ENCODE results near the gene VCAM1. TPM values are rescaled to one million over a fixed set of nuclear protein-coding genes. Genes with fewer than 3 reads are reported as not detected.

VCAM1 gene
- total and polyA plus RNA-seq, 2 experiments from 2014 or later = not detected

DNA sequence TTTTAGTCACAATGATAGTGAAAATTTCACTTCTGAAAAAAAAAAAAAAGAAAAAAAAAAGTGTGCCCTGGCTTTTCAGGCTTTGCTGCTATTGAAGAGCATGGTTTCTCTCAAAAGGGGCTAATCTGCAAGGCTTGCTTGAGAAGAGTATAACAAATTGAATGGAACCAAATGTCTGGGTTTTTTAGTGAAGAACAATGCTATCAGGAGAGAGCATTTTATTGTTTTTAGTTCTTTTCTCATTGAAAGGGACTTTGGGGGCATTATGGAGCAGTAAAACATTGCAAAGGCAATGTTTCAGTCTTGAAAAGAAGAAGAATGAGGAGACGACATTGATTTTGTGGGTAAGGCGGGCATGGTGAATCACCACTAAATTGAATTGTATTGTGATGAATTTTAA lies 28.2 kb downstream of the VCAM1 start:
- Mint-ChIP-seq H3K4me1 (peaks cover 4% of the 10 kb centered on the region; the same call in 2 of the 3 replicates), H3K4me3 (no peak overlapping the region), H3K9me3 (no peaks in the 10 kb centered on the region), H3K27ac (no peak overlapping the region), H3K36me3 (ENCODE audit: low read depth) (no peaks in the 10 kb centered on the region), H3K27me3 (ENCODE audit: insufficient read depth, low read depth, poor library complexity) (no peaks in the 10 kb centered on the region)
- no peaks in the 10 kb centered on the region for H3K36me3 ChIP-seq (ENCODE audit: insufficient read depth)
- no peak for DNase-seq (ENCODE audit: low spot score)
- H3K4me2 ChIP-seq = no peak overlapping the region
- no peaks in the 10 kb centered on the region for H4K20me1 ChIP-seq (replicated peaks; ENCODE audit: insufficient read depth)
- H3K79me2 ChIP-seq (replicated peaks; ENCODE audit: insufficient read depth) = no peaks in the 10 kb centered on the region
- ATAC-seq = no peak
- H3F3A ChIP-seq (replicated peaks; ENCODE audit: low read depth) = no peaks in the 10 kb centered on the region
- 0 out of 2 replicates have a peak, but pooled peaks cover 7% of the 10 kb centered on the region for H3K4me1 ChIP-seq (ENCODE audit: insufficient read depth)
- H2AFZ ChIP-seq = peak overlapping the region; percentile 64; the same call in 1 of the 2 replicates
- no peaks in the 10 kb centered on the region for H3K9me2 ChIP-seq (ENCODE audit: insufficient read depth)
- H3K27me3 ChIP-seq (ENCODE audit: insufficient read depth) = no peaks in the 10 kb centered on the region
- TF ChIP-seq, protein P1, sequence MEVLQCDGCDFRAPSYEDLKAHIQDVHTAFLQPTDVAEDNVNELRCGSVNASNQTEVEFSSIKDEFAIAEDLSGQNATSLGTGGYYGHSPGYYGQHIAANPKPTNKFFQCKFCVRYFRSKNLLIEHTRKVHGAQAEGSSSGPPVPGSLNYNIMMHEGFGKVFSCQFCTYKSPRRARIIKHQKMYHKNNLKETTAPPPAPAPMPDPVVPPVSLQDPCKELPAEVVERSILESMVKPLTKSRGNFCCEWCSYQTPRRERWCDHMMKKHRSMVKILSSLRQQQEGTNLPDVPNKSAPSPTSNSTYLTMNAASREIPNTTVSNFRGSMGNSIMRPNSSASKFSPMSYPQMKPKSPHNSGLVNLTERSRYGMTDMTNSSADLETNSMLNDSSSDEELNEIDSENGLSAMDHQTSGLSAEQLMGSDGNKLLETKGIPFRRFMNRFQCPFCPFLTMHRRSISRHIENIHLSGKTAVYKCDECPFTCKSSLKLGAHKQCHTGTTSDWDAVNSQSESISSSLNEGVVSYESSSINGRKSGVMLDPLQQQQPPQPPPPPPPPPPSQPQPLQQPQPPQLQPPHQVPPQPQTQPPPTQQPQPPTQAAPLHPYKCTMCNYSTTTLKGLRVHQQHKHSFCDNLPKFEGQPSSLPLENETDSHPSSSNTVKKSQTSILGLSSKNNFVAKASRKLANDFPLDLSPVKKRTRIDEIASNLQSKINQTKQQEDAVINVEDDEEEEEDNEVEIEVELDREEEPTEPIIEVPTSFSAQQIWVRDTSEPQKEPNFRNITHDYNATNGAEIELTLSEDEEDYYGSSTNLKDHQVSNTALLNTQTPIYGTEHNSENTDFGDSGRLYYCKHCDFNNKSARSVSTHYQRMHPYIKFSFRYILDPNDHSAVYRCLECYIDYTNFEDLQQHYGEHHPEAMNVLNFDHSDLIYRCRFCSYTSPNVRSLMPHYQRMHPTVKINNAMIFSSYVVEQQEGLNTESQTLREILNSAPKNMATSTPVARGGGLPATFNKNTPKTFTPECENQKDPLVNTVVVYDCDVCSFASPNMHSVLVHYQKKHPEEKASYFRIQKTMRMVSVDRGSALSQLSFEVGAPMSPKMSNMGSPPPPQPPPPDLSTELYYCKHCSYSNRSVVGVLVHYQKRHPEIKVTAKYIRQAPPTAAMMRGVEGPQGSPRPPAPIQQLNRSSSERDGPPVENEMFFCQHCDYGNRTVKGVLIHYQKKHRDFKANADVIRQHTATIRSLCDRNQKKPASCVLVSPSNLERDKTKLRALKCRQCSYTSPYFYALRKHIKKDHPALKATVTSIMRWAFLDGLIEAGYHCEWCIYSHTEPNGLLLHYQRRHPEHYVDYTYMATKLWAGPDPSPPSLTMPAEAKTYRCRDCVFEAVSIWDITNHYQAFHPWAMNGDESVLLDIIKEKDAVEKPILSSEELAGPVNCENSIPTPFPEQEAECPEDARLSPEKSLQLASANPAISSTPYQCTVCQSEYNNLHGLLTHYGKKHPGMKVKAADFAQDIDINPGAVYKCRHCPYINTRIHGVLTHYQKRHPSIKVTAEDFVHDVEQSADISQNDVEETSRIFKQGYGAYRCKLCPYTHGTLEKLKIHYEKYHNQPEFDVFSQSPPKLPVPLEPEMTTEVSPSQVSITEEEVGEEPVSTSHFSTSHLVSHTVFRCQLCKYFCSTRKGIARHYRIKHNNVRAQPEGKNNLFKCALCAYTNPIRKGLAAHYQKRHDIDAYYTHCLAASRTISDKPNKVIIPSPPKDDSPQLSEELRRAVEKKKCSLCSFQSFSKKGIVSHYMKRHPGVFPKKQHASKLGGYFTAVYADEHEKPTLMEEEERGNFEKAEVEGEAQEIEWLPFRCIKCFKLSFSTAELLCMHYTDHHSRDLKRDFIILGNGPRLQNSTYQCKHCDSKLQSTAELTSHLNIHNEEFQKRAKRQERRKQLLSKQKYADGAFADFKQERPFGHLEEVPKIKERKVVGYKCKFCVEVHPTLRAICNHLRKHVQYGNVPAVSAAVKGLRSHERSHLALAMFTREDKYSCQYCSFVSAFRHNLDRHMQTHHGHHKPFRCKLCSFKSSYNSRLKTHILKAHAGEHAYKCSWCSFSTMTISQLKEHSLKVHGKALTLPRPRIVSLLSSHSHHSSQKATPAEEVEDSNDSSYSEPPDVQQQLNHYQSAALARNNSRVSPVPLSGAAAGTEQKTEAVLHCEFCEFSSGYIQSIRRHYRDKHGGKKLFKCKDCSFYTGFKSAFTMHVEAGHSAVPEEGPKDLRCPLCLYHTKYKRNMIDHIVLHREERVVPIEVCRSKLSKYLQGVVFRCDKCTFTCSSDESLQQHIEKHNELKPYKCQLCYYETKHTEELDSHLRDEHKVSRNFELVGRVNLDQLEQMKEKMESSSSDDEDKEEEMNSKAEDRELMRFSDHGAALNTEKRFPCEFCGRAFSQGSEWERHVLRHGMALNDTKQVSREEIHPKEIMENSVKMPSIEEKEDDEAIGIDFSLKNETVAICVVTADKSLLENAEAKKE (CRISPR knock-in tag; IDR thresholded peaks at IDR 0.05) = no peak
- no peak for TF ChIP-seq NANOG (IDR thresholded peaks at IDR 0.05; ENCODE audit: borderline replicate concordance)
- no peak for TF ChIP-seq POLR2AphosphoS5 (IDR thresholded peaks at IDR 0.05; ENCODE audit: low read depth)
- no peak overlapping the region for H3K4me3 ChIP-seq
- no peak overlapping the region for H3K27ac ChIP-seq (ENCODE audit: low read depth)

DNA sequence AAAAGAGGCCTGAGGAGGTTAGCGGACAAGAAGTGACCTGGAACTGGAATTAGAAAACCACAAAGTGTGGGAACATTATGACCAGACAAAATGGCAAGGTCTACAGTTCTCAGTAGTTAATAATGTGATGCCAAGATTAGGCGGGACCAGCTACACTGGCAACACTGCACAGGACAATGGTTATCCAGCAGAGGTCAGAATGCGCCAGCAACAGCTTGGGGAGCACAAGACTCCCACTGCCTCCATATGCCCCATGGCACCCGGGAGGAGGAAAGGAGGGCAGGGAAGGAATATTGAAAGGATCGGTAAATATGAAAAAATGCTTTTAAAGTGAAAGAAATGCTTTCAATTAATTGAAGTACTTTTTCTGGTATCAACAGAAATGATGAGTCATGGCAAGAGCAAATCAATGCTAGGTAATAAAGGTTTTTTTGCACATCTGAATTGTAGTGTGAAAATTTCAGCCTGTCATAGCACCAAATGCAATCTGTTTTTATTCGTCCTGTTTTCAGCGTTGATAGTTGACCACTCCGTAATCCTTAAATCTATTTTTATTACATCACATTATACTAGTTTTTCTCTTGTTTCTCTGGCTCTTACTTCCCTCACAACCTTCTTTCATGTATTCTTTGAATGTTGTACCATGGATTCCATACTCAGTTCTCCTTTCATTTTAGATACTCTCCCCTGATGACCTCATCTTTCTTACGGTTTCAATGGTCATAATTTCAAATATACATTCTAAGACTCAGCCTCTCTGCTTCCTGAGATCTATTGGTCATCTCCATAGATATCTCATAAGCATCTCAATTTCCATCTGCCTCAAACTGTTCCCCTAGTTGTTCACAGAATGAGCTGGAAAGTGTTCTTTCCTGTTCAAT lies 30.7 kb downstream of the VCAM1 start:
- Mint-ChIP-seq H3K27ac (no peak overlapping the region), H3K36me3 (ENCODE audit: low read depth) (no peaks in the 10 kb centered on the region), H3K9me3 (no peaks in the 10 kb centered on the region), H3K4me1 (peaks cover 4% of the 10 kb centered on the region; the same call in 2 of the 3 replicates), H3K4me3 (no peak overlapping the region), H3K27me3 (ENCODE audit: insufficient read depth, low read depth, poor library complexity) (no peaks in the 10 kb centered on the region)
- DNase-seq (ENCODE audit: low spot score) = peak; percentile 41
- no peaks in the 10 kb centered on the region for H3F3A ChIP-seq (replicated peaks; ENCODE audit: low read depth)
- no peak overlapping the region for H3K4me3 ChIP-seq
- TF ChIP-seq POLR2AphosphoS5 (IDR thresholded peaks at IDR 0.05; ENCODE audit: low read depth) = no peak
- TF ChIP-seq, protein P2, sequence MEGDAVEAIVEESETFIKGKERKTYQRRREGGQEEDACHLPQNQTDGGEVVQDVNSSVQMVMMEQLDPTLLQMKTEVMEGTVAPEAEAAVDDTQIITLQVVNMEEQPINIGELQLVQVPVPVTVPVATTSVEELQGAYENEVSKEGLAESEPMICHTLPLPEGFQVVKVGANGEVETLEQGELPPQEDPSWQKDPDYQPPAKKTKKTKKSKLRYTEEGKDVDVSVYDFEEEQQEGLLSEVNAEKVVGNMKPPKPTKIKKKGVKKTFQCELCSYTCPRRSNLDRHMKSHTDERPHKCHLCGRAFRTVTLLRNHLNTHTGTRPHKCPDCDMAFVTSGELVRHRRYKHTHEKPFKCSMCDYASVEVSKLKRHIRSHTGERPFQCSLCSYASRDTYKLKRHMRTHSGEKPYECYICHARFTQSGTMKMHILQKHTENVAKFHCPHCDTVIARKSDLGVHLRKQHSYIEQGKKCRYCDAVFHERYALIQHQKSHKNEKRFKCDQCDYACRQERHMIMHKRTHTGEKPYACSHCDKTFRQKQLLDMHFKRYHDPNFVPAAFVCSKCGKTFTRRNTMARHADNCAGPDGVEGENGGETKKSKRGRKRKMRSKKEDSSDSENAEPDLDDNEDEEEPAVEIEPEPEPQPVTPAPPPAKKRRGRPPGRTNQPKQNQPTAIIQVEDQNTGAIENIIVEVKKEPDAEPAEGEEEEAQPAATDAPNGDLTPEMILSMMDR (conservative IDR thresholded peaks at IDR 0.05; ENCODE audit: low read depth in 2 of 2) = peak; percentile 51 to 71
- no peaks in the 10 kb centered on the region for H3K9me2 ChIP-seq (ENCODE audit: insufficient read depth)
- peak; percentile 86 for ATAC-seq
- 0 out of 2 replicates have a peak, but pooled peaks cover 7% of the 10 kb centered on the region for H3K4me1 ChIP-seq (ENCODE audit: insufficient read depth)
- no peaks in the 10 kb centered on the region for H3K27me3 ChIP-seq (ENCODE audit: insufficient read depth)
- no peak overlapping the region for H2AFZ ChIP-seq
- no peak overlapping the region for H3K4me2 ChIP-seq
- no peak overlapping the region for H3K27ac ChIP-seq (ENCODE audit: low read depth)
- H3K79me2 ChIP-seq (replicated peaks; ENCODE audit: insufficient read depth) = no peaks in the 10 kb centered on the region
- H4K20me1 ChIP-seq (replicated peaks; ENCODE audit: insufficient read depth) = no peaks in the 10 kb centered on the region
- no peaks in the 10 kb centered on the region for H3K36me3 ChIP-seq (ENCODE audit: insufficient read depth)
